ENCODE results near the gene CORO1C. TPM values are rescaled to one million over a fixed set of nuclear protein-coding genes. Genes with fewer than 3 reads are reported as not detected.
A peak's percentile ranks its signal among the peaks of the same experiment; 100 is the strongest.

CORO1C gene
- total RNA-seq, 1 donor from 2014 or later, result 65.3 TPM

- peaks cover 6% of the 10 kb centered on the region for H3K36me3 Mint-ChIP-seq
- peaks cover 44% of the 10 kb centered on the region for H3K4me1 Mint-ChIP-seq
- TF ChIP-seq CTCF (IDR thresholded peaks at IDR 0.05; ENCODE audit: unreplicated experiment), result no peak
- H3K27ac Mint-ChIP-seq, result peak overlapping the region; percentile 39
- no peak for DNase-seq (ENCODE audit: low spot score in 2 of 2, unreplicated experiment in 2 of 2)
- H3K27me3 Mint-ChIP-seq (ENCODE audit: low read depth), result no peaks in the 10 kb centered on the region
- no peak overlapping the region for H3K4me3 Mint-ChIP-seq
- H3K9me3 Mint-ChIP-seq, result no peaks in the 10 kb centered on the region
These were observed 19.0 kb downstream of the CORO1C start for GRCh38 chr12:108712165-108712924.

- no peaks in the 10 kb centered on the region for H3K27me3 Mint-ChIP-seq (ENCODE audit: low read depth)
- peaks cover 2% of the 10 kb centered on the region for H3K36me3 Mint-ChIP-seq
- no peak overlapping the region for H3K4me3 Mint-ChIP-seq
- no peak for DNase-seq (ENCODE audit: low spot score in 2 of 2, unreplicated experiment in 2 of 2)
- peaks cover 38% of the 10 kb centered on the region for H3K4me1 Mint-ChIP-seq
- no peak for TF ChIP-seq CTCF (IDR thresholded peaks at IDR 0.05; ENCODE audit: unreplicated experiment)
- no peaks in the 10 kb centered on the region for H3K9me3 Mint-ChIP-seq
- H3K27ac Mint-ChIP-seq, result peak overlapping the region; percentile 8
These were observed 19.7 kb downstream of the CORO1C start for GRCh38 chr12:108711489-108712164.

- Mint-ChIP-seq H3K4me1 (peaks cover 30% of the 10 kb centered on the region), H3K36me3 (peaks cover 7% of the 10 kb centered on the region), H3K27me3 (ENCODE audit: low read depth) (no peaks in the 10 kb centered on the region), H3K27ac (peak overlapping the region; percentile 47), H3K9me3 (no peaks in the 10 kb centered on the region), H3K4me3 (no peak overlapping the region)
- no peak for DNase-seq (ENCODE audit: low spot score in 2 of 2, unreplicated experiment in 2 of 2)
- no peak for TF ChIP-seq CTCF (IDR thresholded peaks at IDR 0.05; ENCODE audit: unreplicated experiment)
These were observed 21.6 kb downstream of the CORO1C start for GRCh38 chr12:108709697-108710096.

- no peaks in the 10 kb centered on the region for H3K27me3 Mint-ChIP-seq (ENCODE audit: low read depth)
- H3K36me3 Mint-ChIP-seq, result peaks cover 9% of the 10 kb centered on the region
- no peak for DNase-seq (ENCODE audit: low spot score in 2 of 2, unreplicated experiment in 2 of 2)
- no peak overlapping the region for H3K4me3 Mint-ChIP-seq
- H3K9me3 Mint-ChIP-seq, result no peaks in the 10 kb centered on the region
- no peak for TF ChIP-seq CTCF (IDR thresholded peaks at IDR 0.05; ENCODE audit: unreplicated experiment)
- H3K4me1 Mint-ChIP-seq, result peaks cover 54% of the 10 kb centered on the region
- H3K27ac Mint-ChIP-seq, result peak overlapping the region; percentile 35
These were observed 26.8 kb downstream of the CORO1C start for GRCh38 chr12:108704527-108704926.

GRCh38 chr12:108702595-108703320, 28.6 kb downstream of the CORO1C start:
- Mint-ChIP-seq H3K27me3 (ENCODE audit: low read depth) (no peaks in the 10 kb centered on the region), H3K4me3 (no peak overlapping the region), H3K36me3 (peaks cover 18% of the 10 kb centered on the region), H3K27ac (peak overlapping the region; percentile 91), H3K4me1 (peaks cover 60% of the 10 kb centered on the region), H3K9me3 (no peaks in the 10 kb centered on the region)
- DNase-seq (ENCODE audit: low spot score in 2 of 2, unreplicated experiment in 2 of 2), result no peak
- TF ChIP-seq CTCF (IDR thresholded peaks at IDR 0.05; ENCODE audit: unreplicated experiment), result no peak

All from mesothelial cell of epicardium (in vitro differentiated cells).